Islet precursor cell (in vitro differentiated cells): ENCODE measurements around the gene DNAJC21.
A peak's percentile ranks its signal among the peaks of the same experiment; 100 is the strongest.
"Not testable (repeated sequence)": the region's sequence is repeated elsewhere in the genome, so short reads cannot be mapped to it uniquely, and the experiment has no call there.

Experiments used
- DNase-seq: peaks from one replicate; pipeline ENCODE4 v3.0.0-alpha.2; 2018

The DNAJC21 gene

GRCh38 chr5:34923694-34924461, 5.5 kb upstream of the DNAJC21 start:
- peak; percentile 73 for DNase-seq

GRCh38 chr5:34924462-34924765, 4.9 kb upstream of the DNAJC21 start:
- DNase-seq: no peak

GRCh38 chr5:34926318-34926888, 3.0 kb upstream of the DNAJC21 start:
- no peak for DNase-seq

- DNase-seq: no peak
Measured at GRCh38 chr5:34927785-34928184, 1.6 kb upstream of the DNAJC21 start.

- DNase-seq: no peak
Measured at GRCh38 chr5:34928267-34928666, 1.1 kb upstream of the DNAJC21 start.

- peak; percentile 95 for DNase-seq
Measured at GRCh38 chr5:34929720-34930461, 532 bp downstream of the DNAJC21 start.

GRCh38 chr5:34930462-34930844, 1.1 kb downstream of the DNAJC21 start:
- no peak for DNase-seq

- no peak for DNase-seq
Measured at GRCh38 chr5:34930870-34931269, 1.5 kb downstream of the DNAJC21 start.

- DNase-seq: no peak
Measured at GRCh38 chr5:34932947-34933346, 3.6 kb downstream of the DNAJC21 start.

GRCh38 chr5:34941936-34942335, 12.6 kb downstream of the DNAJC21 start:
- no peak for DNase-seq

GRCh38 chr5:34944044-34944443, 14.7 kb downstream of the DNAJC21 start:
- DNase-seq: no peak

GRCh38 chr5:34944460-34945047, 15.2 kb downstream of the DNAJC21 start:
- DNase-seq: no peak

- no peak for DNase-seq
Measured at GRCh38 chr5:34957321-34957720, 28.0 kb downstream of the DNAJC21 start.

- no peak for DNase-seq
Measured at GRCh38 chr5:34957857-34958690, 28.7 kb downstream of the DNAJC21 start.

GRCh38 chr5:34959323-34959722, 30.0 kb downstream of the DNAJC21 start:
- peak; percentile 69 for DNase-seq

- DNase-seq: no peak
Measured at GRCh38 chr5:34967540-34967939, 38.2 kb downstream of the DNAJC21 start.

GRCh38 chr5:34968258-34968657, 38.9 kb downstream of the DNAJC21 start:
- no peak for DNase-seq

GRCh38 chr5:34970552-34970951, 41.2 kb downstream of the DNAJC21 start:
- no peak for DNase-seq

GRCh38 chr5:34971655-34972054, 42.3 kb downstream of the DNAJC21 start:
- not testable (repeated sequence) for DNase-seq

GRCh38 chr5:34976347-34976746, 47.0 kb downstream of the DNAJC21 start:
- DNase-seq: peak; percentile 66

- no peak for DNase-seq
Measured at GRCh38 chr5:34977934-34978613, 48.7 kb downstream of the DNAJC21 start.

GRCh38 chr5:34978681-34979080, 49.3 kb downstream of the DNAJC21 start:
- DNase-seq: no peak
